Peyer's patch (tissue), 4 donors: ENCODE measurements around the gene MORC4.

ENCODE experiments used
- CTCF ChIP-seq, 6 experiments: fragments of 450-650 bp in 4 of 6; fragments of 200-600 bp in 2 of 6; sonication (generic) in 1 of 6; IDR thresholded peaks; one replicate each; pipeline ENCODE4 v1.5.1; 2017 to 2019; ENCODE audit warnings: antibody characterized with exemption in 6 of 6, mild to moderate bottlenecking in 3 of 6, moderate library complexity in 1 of 6
- POLR2A ChIP-seq, 2 donors: fragments of 450-650 bp; IDR thresholded peaks; one replicate each; pipeline ENCODE4 v1.5.1; 2017; ENCODE audit warnings: antibody characterized with exemption in 2 of 2, mild to moderate bottlenecking in 2 of 2, moderate library complexity in 2 of 2

DNA sequence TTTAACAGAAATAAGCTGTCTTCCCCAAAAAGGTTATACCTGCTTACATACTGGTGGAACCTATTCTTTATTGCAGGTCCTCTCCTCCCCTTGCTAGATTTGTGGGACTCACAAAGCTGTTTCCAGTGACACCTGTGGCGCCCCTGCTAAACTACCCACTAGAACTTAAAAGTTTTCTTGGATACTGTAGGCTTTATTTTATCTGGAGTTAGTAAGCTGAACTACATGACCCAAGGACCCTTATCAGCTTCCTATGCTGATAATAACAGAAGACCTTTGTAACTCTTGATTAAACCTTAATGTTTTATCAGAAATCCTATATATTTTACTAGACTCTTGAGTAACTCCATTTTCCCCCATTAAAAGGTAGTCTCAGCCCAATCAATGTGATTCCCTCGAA is 47.5 kb downstream of the MORC4 start:
- TF ChIP-seq CTCF (IDR thresholded peaks at IDR 0.05) (no peak), POLR2A (IDR thresholded peaks at IDR 0.05) (no peak)
